ENCODE results near the gene KCNK15. TPM values are rescaled to one million over a fixed set of nuclear protein-coding genes. Genes with fewer than 3 reads are reported as not detected.

The KCNK15 gene
- total and polyA plus RNA-seq, 2 donors, result 0.05 to 0.16 TPM

DNA sequence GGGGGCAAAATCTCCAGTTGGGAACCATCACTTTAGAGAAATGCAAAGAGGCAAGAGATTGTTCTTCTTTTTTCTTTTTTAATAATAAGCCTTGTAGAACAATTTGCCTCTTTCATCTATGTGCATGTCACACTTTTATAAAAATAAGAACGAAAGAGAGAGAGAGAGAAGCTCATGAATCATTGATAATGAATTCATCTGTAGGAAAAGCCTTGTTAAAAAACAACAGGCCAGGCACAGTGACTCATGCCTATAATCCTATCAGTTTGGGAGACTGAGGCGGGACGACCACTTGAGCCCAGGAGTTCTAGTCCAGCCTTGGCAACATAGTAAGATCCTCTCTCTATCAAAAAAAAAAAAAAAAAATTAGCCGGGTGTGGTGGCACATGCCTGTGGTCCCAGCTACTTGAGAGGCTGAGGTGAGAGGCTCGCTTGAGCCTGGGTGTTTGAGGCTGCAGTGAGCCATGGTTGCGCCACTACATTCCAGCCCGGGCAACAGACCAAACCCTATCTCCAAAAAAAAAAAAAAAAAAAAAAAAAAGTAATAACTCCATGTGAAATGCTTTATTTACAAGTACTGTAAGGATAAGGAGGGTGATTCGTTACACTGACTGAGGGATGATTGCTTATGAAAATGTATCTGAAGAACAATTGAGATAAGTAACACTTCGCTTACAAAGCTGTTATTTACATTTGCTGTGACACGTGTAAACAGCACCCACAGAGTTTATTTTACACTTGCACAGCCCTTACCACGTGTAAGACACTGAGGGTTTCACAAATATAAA is 24.5 kb upstream of the KCNK15 start:
- DNase-seq (ENCODE audit: low read depth in 6 of 9, low spot score in 9 of 9), result no peak
- Histone ChIP-seq H3K36me3 (ENCODE audit: control insufficient read depth in 2 of 2, insufficient read depth in 2 of 2, low read length in 1 of 2) (no peaks in the 10 kb centered on the region), H3K4me3 (ENCODE audit: low read length in 2 of 2) (no peak overlapping the region), H3K27me3 (ENCODE audit: control insufficient read depth in 2 of 2, insufficient read depth in 1 of 2, low read length in 1 of 2) (peaks cover 0 to 7% of the 10 kb centered on the region in 2 donors), H3K9me3 (ENCODE audit: control insufficient read depth in 2 of 2, insufficient read depth in 1 of 2, low read length in 1 of 2) (no peaks in the 10 kb centered on the region), H3K4me1 (ENCODE audit: control insufficient read depth in 2 of 2, insufficient read depth in 2 of 2, low read length in 2 of 2) (no peaks in the 10 kb centered on the region), H3K27ac (ENCODE audit: low read depth in 1 of 2, low read length in 1 of 2) (no peak overlapping the region)
- WGBS, result 93% methylated on average over 11 of the region's 11 CpGs

DNA sequence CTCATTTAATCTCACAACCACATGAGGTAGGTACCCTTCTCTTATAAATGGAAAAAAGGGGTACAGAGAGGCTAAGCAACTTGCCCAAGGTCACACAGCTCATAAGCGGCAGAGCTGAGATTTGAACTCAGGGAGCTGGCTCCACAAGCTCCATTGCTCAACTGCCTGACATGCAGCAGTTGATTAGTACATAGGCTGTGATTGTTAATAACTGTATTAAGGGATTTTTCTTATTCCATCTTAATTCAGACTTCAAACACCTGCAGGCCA is 23.9 kb upstream of the KCNK15 start:
- H3K27me3 ChIP-seq (ENCODE audit: control insufficient read depth in 2 of 2, insufficient read depth in 1 of 2, low read length in 1 of 2), result peaks cover 0 to 7% of the 10 kb centered on the region in 2 donors
- no peaks in the 10 kb centered on the region for H3K9me3 ChIP-seq (ENCODE audit: control insufficient read depth in 2 of 2, insufficient read depth in 1 of 2, low read length in 1 of 2)
- H3K4me1 ChIP-seq (ENCODE audit: control insufficient read depth in 2 of 2, insufficient read depth in 2 of 2, low read length in 2 of 2), result no peaks in the 10 kb centered on the region
- no peak overlapping the region for H3K4me3 ChIP-seq (ENCODE audit: low read length in 2 of 2)
- no peak overlapping the region for H3K27ac ChIP-seq (ENCODE audit: low read depth in 1 of 2, low read length in 1 of 2)
- H3K36me3 ChIP-seq (ENCODE audit: control insufficient read depth in 2 of 2, insufficient read depth in 2 of 2, low read length in 1 of 2), result no peaks in the 10 kb centered on the region
- DNase-seq (ENCODE audit: low read depth in 6 of 9, low spot score in 9 of 9), result no peak
- WGBS, result 100% methylated on average over 1 of the region's 1 CpG

DNA sequence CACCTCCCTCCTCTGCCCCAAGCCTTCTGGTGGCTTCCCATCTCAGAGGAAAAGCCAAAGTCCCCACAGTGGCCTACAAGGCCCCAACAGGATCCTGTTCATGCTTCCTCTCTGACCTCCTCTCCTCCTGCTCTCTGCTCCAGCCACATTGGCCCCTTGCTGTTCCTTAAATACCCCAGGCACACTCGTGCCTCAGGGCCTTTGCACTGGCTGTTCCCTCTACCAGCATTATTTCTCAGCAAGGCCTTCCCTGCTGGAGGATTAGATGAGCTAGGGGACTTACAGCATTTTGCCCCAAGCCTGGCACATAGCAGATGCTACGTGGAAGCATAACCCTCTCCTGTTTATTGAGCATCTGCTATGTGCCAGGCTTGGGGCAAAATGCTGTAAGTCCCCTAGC is 22.7 kb upstream of the KCNK15 start:
- H3K27me3 ChIP-seq (ENCODE audit: control insufficient read depth in 2 of 2, insufficient read depth in 1 of 2, low read length in 1 of 2), result peaks cover 0 to 7% of the 10 kb centered on the region in 2 donors
- no peak for DNase-seq (ENCODE audit: low read depth in 6 of 9, low spot score in 9 of 9)
- H3K4me3 ChIP-seq (ENCODE audit: low read length in 2 of 2), result no peak overlapping the region
- 91% methylated on average over 2 of the region's 2 CpGs for WGBS
- no peaks in the 10 kb centered on the region for H3K9me3 ChIP-seq (ENCODE audit: control insufficient read depth in 2 of 2, insufficient read depth in 1 of 2, low read length in 1 of 2)
- no peaks in the 10 kb centered on the region for H3K36me3 ChIP-seq (ENCODE audit: control insufficient read depth in 2 of 2, insufficient read depth in 2 of 2, low read length in 1 of 2)
- H3K4me1 ChIP-seq (ENCODE audit: control insufficient read depth in 2 of 2, insufficient read depth in 2 of 2, low read length in 2 of 2), result no peaks in the 10 kb centered on the region
- H3K27ac ChIP-seq (ENCODE audit: low read depth in 1 of 2, low read length in 1 of 2), result no peak overlapping the region

- Histone ChIP-seq H3K4me1 (ENCODE audit: control insufficient read depth in 2 of 2, insufficient read depth in 2 of 2, low read length in 2 of 2) (no peaks in the 10 kb centered on the region), H3K27me3 (ENCODE audit: control insufficient read depth in 2 of 2, insufficient read depth in 1 of 2, low read length in 1 of 2) (peaks cover 0 to 7% of the 10 kb centered on the region in 2 donors), H3K9me3 (ENCODE audit: control insufficient read depth in 2 of 2, insufficient read depth in 1 of 2, low read length in 1 of 2) (no peaks in the 10 kb centered on the region), H3K4me3 (ENCODE audit: low read length in 2 of 2) (no peak overlapping the region), H3K36me3 (ENCODE audit: control insufficient read depth in 2 of 2, insufficient read depth in 2 of 2, low read length in 1 of 2) (no peaks in the 10 kb centered on the region), H3K27ac (ENCODE audit: low read depth in 1 of 2, low read length in 1 of 2) (no peak overlapping the region)
- DNase-seq (ENCODE audit: low read depth in 6 of 9, low spot score in 9 of 9), result no peak
- 56% methylated on average over 7 of the region's 7 CpGs for WGBS
Observed at GRCh38 chr20:44723391-44723790, 22.3 kb upstream of the KCNK15 start.

DNA sequence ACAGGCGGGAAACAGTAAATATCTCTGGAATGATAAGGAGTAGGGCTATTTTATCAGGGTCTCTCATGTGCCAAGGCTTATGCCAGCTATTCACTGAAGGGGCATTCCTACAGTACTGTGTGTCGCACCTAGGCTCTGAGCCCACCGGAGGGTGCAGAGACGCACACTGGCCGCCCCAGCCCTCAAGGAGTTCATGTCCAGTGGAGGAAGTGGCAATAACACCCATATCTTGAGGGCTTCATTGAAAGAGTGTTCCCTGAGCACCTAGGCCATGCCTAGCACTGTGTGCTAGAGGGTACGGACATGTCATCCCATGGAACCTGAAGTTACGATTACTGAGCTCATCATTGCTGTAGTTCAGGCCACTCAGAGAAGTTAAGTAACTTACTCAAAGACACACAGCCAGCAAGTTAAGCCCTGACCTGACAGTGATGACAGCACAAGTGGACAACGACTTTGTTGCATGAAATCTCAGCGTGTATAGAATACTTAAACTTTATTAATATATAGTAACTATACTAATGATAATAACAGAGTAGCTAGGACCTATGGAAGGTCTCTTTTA is 21.8 kb upstream of the KCNK15 start:
- H3K4me3 ChIP-seq (ENCODE audit: low read length in 2 of 2), result no peak overlapping the region
- no peak overlapping the region for H3K27ac ChIP-seq (ENCODE audit: low read depth in 1 of 2, low read length in 1 of 2)
- H3K27me3 ChIP-seq (ENCODE audit: control insufficient read depth in 2 of 2, insufficient read depth in 1 of 2, low read length in 1 of 2), result peaks cover 0 to 7% of the 10 kb centered on the region in 2 donors
- H3K9me3 ChIP-seq (ENCODE audit: control insufficient read depth in 2 of 2, insufficient read depth in 1 of 2, low read length in 1 of 2), result no peaks in the 10 kb centered on the region
- no peaks in the 10 kb centered on the region for H3K4me1 ChIP-seq (ENCODE audit: control insufficient read depth in 2 of 2, insufficient read depth in 2 of 2, low read length in 2 of 2)
- H3K36me3 ChIP-seq (ENCODE audit: control insufficient read depth in 2 of 2, insufficient read depth in 2 of 2, low read length in 1 of 2), result no peaks in the 10 kb centered on the region
- 97% methylated on average over 9 of the region's 9 CpGs for WGBS
- no peak for DNase-seq (ENCODE audit: low read depth in 6 of 9, low spot score in 9 of 9)

- H3K27ac ChIP-seq (ENCODE audit: low read depth in 1 of 2, low read length in 1 of 2), result no peak overlapping the region
- H3K9me3 ChIP-seq (ENCODE audit: control insufficient read depth in 2 of 2, insufficient read depth in 1 of 2, low read length in 1 of 2), result no peaks in the 10 kb centered on the region
- H3K4me3 ChIP-seq (ENCODE audit: low read length in 2 of 2), result no peak overlapping the region
- H3K36me3 ChIP-seq (ENCODE audit: control insufficient read depth in 2 of 2, insufficient read depth in 2 of 2, low read length in 1 of 2), result no peaks in the 10 kb centered on the region
- WGBS, result 87% methylated on average over 26 of the region's 26 CpGs
- H3K27me3 ChIP-seq (ENCODE audit: control insufficient read depth in 2 of 2, insufficient read depth in 1 of 2, low read length in 1 of 2), result peaks cover 0 to 7% of the 10 kb centered on the region in 2 donors
- DNase-seq (ENCODE audit: low read depth in 6 of 9, low spot score in 9 of 9), result no peak
- H3K4me1 ChIP-seq (ENCODE audit: control insufficient read depth in 2 of 2, insufficient read depth in 2 of 2, low read length in 2 of 2), result no peaks in the 10 kb centered on the region
Observed at GRCh38 chr20:44724423-44725091, 21.1 kb upstream of the KCNK15 start.

DNA sequence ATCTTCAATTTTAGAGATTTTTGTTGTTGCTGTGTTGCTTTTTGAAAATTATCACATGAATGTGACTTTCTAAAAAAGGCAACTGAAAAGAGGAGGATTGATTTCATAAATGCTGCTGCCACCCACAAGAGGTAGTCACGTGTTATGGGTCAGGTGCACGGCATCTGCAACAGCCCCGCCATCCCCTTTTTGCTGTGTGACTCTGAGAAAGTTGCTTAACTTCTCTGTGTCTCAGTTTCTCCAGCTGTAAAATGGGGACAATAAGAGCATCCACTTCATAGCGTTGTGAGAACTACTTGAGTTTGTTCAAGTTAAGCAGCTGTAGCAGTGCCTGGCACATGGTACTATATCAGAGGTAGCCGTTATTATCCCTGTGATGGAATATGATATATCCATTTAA is 19.8 kb upstream of the KCNK15 start:
- Histone ChIP-seq H3K27me3 (ENCODE audit: control insufficient read depth in 2 of 2, insufficient read depth in 1 of 2, low read length in 1 of 2) (peaks cover 0 to 7% of the 10 kb centered on the region in 2 donors), H3K36me3 (ENCODE audit: control insufficient read depth in 2 of 2, insufficient read depth in 2 of 2, low read length in 1 of 2) (no peaks in the 10 kb centered on the region), H3K9me3 (ENCODE audit: control insufficient read depth in 2 of 2, insufficient read depth in 1 of 2, low read length in 1 of 2) (no peaks in the 10 kb centered on the region), H3K27ac (ENCODE audit: low read depth in 1 of 2, low read length in 1 of 2) (no peak overlapping the region), H3K4me3 (ENCODE audit: low read length in 2 of 2) (no peak overlapping the region), H3K4me1 (ENCODE audit: control insufficient read depth in 2 of 2, insufficient read depth in 2 of 2, low read length in 2 of 2) (no peaks in the 10 kb centered on the region)
- DNase-seq (ENCODE audit: low read depth in 6 of 9, low spot score in 9 of 9), result no peak
- WGBS, result 85% methylated on average over 5 of the region's 5 CpGs

GRCh38 chr20:44727039-44727438 is 18.6 kb upstream of the KCNK15 start:
- Histone ChIP-seq H3K4me1 (ENCODE audit: control insufficient read depth in 2 of 2, insufficient read depth in 2 of 2, low read length in 2 of 2) (no peaks in the 10 kb centered on the region), H3K4me3 (ENCODE audit: low read length in 2 of 2) (no peak overlapping the region), H3K36me3 (ENCODE audit: control insufficient read depth in 2 of 2, insufficient read depth in 2 of 2, low read length in 1 of 2) (no peaks in the 10 kb centered on the region), H3K9me3 (ENCODE audit: control insufficient read depth in 2 of 2, insufficient read depth in 1 of 2, low read length in 1 of 2) (no peaks in the 10 kb centered on the region), H3K27me3 (ENCODE audit: control insufficient read depth in 2 of 2, insufficient read depth in 1 of 2, low read length in 1 of 2) (peaks cover 0 to 7% of the 10 kb centered on the region in 2 donors), H3K27ac (ENCODE audit: low read depth in 1 of 2, low read length in 1 of 2) (no peak overlapping the region)
- DNase-seq (ENCODE audit: low read depth in 6 of 9, low spot score in 9 of 9), result no peak
- 94% methylated on average over 11 of the region's 11 CpGs for WGBS

GRCh38 chr20:44727651-44728050 is 18.0 kb upstream of the KCNK15 start:
- Histone ChIP-seq H3K27me3 (ENCODE audit: control insufficient read depth in 2 of 2, insufficient read depth in 1 of 2, low read length in 1 of 2) (peaks cover 0 to 7% of the 10 kb centered on the region in 2 donors), H3K4me1 (ENCODE audit: control insufficient read depth in 2 of 2, insufficient read depth in 2 of 2, low read length in 2 of 2) (no peaks in the 10 kb centered on the region), H3K27ac (ENCODE audit: low read depth in 1 of 2, low read length in 1 of 2) (no peak overlapping the region), H3K36me3 (ENCODE audit: control insufficient read depth in 2 of 2, insufficient read depth in 2 of 2, low read length in 1 of 2) (no peaks in the 10 kb centered on the region), H3K9me3 (ENCODE audit: control insufficient read depth in 2 of 2, insufficient read depth in 1 of 2, low read length in 1 of 2) (no peaks in the 10 kb centered on the region), H3K4me3 (ENCODE audit: low read length in 2 of 2) (no peak overlapping the region)
- no peak for DNase-seq (ENCODE audit: low read depth in 6 of 9, low spot score in 9 of 9)
- 96% methylated on average over 2 of the region's 2 CpGs for WGBS

Measured in thymus (tissue), 11 donors.